GM12872 (cell line): Measurements from ENCODE around the gene NIPA2.
A peak's percentile ranks its signal among the peaks of the same experiment; 100 is the strongest.

Source experiments
- CTCF ChIP-seq: IDR thresholded peaks from 3 replicates; pipeline ENCODE4 v1.5.1; 2011; ENCODE audit warnings: low read depth, mild to moderate bottlenecking, low read length, moderate library complexity; ENCODE audit not compliant: insufficient read depth

Gene NIPA2

GRCh38 chr15:22880068-22880980, 41.9 kb downstream of the NIPA2 start:
- TF ChIP-seq CTCF = no peak

GRCh38 chr15:22880981-22881738, 42.7 kb downstream of the NIPA2 start:
- TF ChIP-seq CTCF = no peak

DNA sequence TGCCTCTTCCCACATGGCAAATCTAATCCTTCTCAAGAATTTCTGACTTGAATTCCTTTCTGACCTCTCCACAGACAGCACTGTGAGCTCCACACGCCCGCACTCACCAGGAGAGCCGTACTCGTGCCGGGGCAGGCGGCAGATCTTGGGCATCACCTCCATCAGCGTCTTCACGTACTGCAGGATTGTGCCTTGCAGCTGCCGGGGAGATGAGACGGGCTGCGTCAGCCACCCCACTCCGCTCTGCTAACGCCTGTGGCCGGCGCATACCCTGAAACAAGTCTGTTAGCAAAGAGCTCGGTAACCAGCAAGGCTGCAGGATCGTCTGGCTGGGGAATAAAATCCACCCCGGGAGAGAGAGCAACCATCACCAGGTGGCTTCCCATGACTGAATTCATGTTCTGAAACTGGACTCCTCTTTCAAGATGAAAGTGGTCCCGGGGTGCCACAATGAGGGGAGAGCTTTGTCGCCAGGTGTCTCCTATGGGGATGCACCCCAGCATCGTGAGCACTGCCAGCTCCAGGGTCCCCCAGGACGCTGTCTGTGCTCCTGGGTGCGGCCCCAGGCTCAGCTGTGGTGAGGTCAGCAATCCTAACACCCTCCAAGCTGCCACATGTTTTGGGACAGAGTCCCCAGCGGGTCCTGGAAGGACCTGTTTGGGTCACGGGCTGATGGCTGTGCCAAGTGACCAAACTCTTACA, 43.4 kb downstream of the NIPA2 start:
- no peak for TF ChIP-seq CTCF

- no peak for TF ChIP-seq CTCF
These were observed 44.7 kb downstream of the NIPA2 start for GRCh38 chr15:22883196-22883595.

- peak; percentile 45; the same call in 2 of the 3 replicates for TF ChIP-seq CTCF
These were observed 45.9 kb downstream of the NIPA2 start for GRCh38 chr15:22884344-22884743.

DNA sequence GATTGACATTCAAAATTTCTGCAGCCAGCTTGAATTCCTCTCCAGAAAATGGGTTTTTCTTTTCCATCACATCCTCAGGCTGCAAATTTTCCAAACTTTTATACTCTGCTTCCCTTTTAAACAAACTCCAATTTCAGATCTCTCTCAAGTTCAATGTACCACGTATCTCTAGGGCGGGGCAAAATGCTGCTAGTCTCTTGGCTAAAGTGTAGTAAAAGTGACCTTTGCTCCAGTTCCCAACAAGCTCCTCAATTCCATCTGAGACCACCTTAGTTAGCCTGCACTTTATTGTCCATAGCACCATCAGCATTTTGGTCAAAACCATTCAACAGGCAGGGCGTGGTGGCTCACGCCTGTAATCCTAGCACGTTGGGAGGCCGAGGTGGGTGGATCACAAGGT, 46.7 kb downstream of the NIPA2 start:
- TF ChIP-seq CTCF = no peak
